Activated T-cell treated with anti-CD3 and anti-CD28 coated beads, Interleukin-2, amount 50 U/mL, for 72 hours (primary cell): ENCODE measurements around the gene DNASE1L1. TPM values are rescaled to one million over a fixed set of nuclear protein-coding genes. Genes with fewer than 3 reads are reported as not detected.

Experiments used
- total RNA-seq, 2 donors: library from RNA; stranded (reverse); gene quantifications; one replicate each; pipeline ENCODE4 v1.2.3, GENCODE V29; 2022

Gene DNASE1L1
- total RNA-seq, 2 donors from 2014 or later, result 9.3 to 11.4 TPM

Other genes with a start within 250 kb of the DNASE1L1 start
- gene OPN1MW, start 226.7 kb downstream of the DNASE1L1 start, total RNA-seq, result not detected
- not detected for gene OPN1MW2, start 189.5 kb downstream of the DNASE1L1 start, total RNA-seq
- not detected for gene OPN1MW3, start 151.7 kb downstream of the DNASE1L1 start, total RNA-seq
- not detected for gene TEX28, start 114.1 kb downstream of the DNASE1L1 start, total RNA-seq
- gene TKTL1, start 113.5 kb downstream of the DNASE1L1 start, total RNA-seq, result under 1 TPM; 0.65 to 0.74 TPM
- gene FLNA, start 34.6 kb downstream of the DNASE1L1 start, total RNA-seq, result 100 to 1,000 TPM; 755 to 777 TPM
- gene EMD, start 30.0 kb downstream of the DNASE1L1 start, total RNA-seq, result 10 to 100 TPM; 91.0 to 92.9 TPM
- 1,000 to 10,000 TPM; 3,958 to 4,635 TPM for gene RPL10, start 10.9 kb downstream of the DNASE1L1 start, total RNA-seq
- 100 to 1,000 TPM in 1 of 2 donors, 10 to 100 TPM in 1; 89.0 to 106 TPM for gene TAFAZZIN, start 2.3 kb upstream of the DNASE1L1 start, total RNA-seq
- 10 to 100 TPM; 37.0 to 38.7 TPM for gene ATP6AP1, start 19.4 kb upstream of the DNASE1L1 start, total RNA-seq
- 100 to 1,000 TPM; 115 to 118 TPM for gene GDI1, start 27.9 kb upstream of the DNASE1L1 start, total RNA-seq
- gene FAM50A, start 34.9 kb upstream of the DNASE1L1 start, total RNA-seq, result 10 to 100 TPM; 49.6 to 56.6 TPM
- 10 to 100 TPM; 39.4 to 42.9 TPM for gene PLXNA3, start 49.0 kb upstream of the DNASE1L1 start, total RNA-seq
- 10 to 100 TPM; 34.3 to 35.8 TPM for gene LAGE3, start 70.0 kb upstream of the DNASE1L1 start, total RNA-seq
- gene UBL4A, start 77.4 kb upstream of the DNASE1L1 start, total RNA-seq, result 10 to 100 TPM; 45.0 to 53.5 TPM
- 10 to 100 TPM; 19.9 to 25.1 TPM for gene SLC10A3, start 81.4 kb upstream of the DNASE1L1 start, total RNA-seq
- 10 to 100 TPM; 31.2 to 32.9 TPM for gene FAM3A, start 107.0 kb upstream of the DNASE1L1 start, total RNA-seq
- 10 to 100 TPM; 46.9 to 47.3 TPM for gene G6PD, start 137.6 kb upstream of the DNASE1L1 start, total RNA-seq
- gene IKBKG, start 138.4 kb upstream of the DNASE1L1 start, total RNA-seq, result 10 to 100 TPM; 38.4 to 39.4 TPM
- gene CTAG1A, start 175.9 kb upstream of the DNASE1L1 start, total RNA-seq, result not detected
- not detected for gene CTAG1B, start 210.0 kb upstream of the DNASE1L1 start, total RNA-seq
- not detected for gene CTAG2, start 244.3 kb upstream of the DNASE1L1 start, total RNA-seq